ENCODE data around the gene ATP8A2. TPM values are rescaled to one million over a fixed set of nuclear protein-coding genes. Genes with fewer than 3 reads are reported as not detected.

ATP8A2 gene
- total RNA-seq, 1 experiment from 2014 or later = 0.34 TPM

GRCh38 chr13:26042785-26043184 lies 671.0 kb downstream of the ATP8A2 start:
- peaks cover 17% of the 10 kb centered on the region for H3K36me3 ChIP-seq
- no peak overlapping the region for H3K27ac ChIP-seq
- H3K4me1 ChIP-seq = no peaks in the 10 kb centered on the region
- no peak for DNase-seq
- H3K4me3 ChIP-seq = no peak overlapping the region
- no peaks in the 10 kb centered on the region for H3K9me3 ChIP-seq (replicated peaks)
- no peaks in the 10 kb centered on the region for H3K27me3 ChIP-seq

DNA sequence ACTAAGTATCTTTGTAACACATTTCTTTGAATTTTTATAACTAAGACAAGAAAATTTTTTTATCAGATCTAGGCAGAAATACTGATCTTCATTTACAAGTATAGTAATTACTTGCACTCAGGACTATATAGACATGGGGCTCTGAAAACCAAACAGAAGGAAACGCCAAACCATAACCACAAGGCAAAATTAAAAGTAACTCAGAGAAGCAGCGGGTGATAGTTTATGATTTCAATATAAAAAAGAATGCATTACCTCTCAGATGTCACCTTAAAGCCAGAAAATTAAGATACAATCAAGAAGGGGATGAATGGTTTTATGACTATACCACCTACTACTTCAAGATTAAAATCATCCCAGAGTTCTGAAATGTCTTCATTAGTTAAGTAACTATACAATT lies 673.4 kb downstream of the ATP8A2 start:
- peaks cover 17% of the 10 kb centered on the region for H3K36me3 ChIP-seq
- no peak overlapping the region for H3K4me3 ChIP-seq
- H3K27ac ChIP-seq = no peak overlapping the region
- no peaks in the 10 kb centered on the region for H3K27me3 ChIP-seq
- H3K4me1 ChIP-seq = peaks cover 6% of the 10 kb centered on the region
- H3K9me3 ChIP-seq (replicated peaks) = no peaks in the 10 kb centered on the region
- DNase-seq = no peak

DNA sequence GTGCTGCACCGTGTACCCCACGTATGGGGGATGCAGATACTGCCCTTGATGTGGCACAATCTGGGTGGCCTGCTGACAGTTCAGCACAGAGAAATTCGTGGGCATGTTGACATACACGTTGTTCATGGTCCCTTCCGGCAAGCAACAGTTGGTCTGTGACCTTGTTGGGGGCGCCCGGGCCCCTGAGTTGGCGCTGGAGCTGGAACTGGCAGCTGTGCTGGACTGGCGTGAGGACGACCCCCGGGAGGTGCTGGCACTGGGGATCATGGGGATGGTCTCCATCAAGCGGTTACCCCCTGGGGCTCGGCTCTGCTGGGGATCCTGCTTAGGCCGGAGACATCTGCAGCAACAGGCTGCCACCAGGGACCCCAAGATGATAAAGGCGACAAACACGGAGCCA lies 674.9 kb downstream of the ATP8A2 start:
- Histone ChIP-seq H3K36me3 (peaks cover 17% of the 10 kb centered on the region), H3K9me3 (replicated peaks) (no peaks in the 10 kb centered on the region)

GRCh38 chr13:26047040-26047439 lies 675.3 kb downstream of the ATP8A2 start:
- DNase-seq = no peak
- Histone ChIP-seq H3K4me3 (no peak overlapping the region), H3K36me3 (peaks cover 17% of the 10 kb centered on the region), H3K9me3 (replicated peaks) (no peaks in the 10 kb centered on the region), H3K27me3 (no peaks in the 10 kb centered on the region), H3K4me1 (peaks cover 6% of the 10 kb centered on the region), H3K27ac (no peak overlapping the region)

More for the DNA sequence above, 674.9 kb downstream of the ATP8A2 start:
- H3K27me3 ChIP-seq = no peaks in the 10 kb centered on the region
- DNase-seq = no peak
- no peak overlapping the region for H3K4me3 ChIP-seq
- H3K27ac ChIP-seq = no peak overlapping the region
- H3K4me1 ChIP-seq = peaks cover 6% of the 10 kb centered on the region

DNA sequence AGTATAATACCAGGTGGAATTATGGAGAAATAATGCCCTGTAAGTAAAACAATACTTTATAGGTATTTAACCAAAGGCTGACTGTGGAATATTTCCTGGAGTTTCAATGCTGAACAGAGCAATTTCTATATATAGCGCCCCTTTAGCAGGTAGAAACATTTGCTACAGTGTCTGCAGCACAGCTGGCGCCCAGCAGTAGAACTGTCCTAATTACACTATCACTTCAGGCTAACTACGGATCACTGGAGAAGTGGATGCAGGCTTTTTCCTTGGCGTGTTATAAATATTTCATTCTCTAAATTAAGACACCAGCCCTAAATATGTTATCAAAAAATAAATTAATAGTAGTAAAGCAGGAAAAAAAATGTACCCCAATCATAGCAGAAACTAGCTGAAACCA lies 677.0 kb downstream of the ATP8A2 start:
- Histone ChIP-seq H3K9me3 (replicated peaks) (no peaks in the 10 kb centered on the region), H3K27me3 (no peaks in the 10 kb centered on the region), H3K4me1 (peaks cover 13% of the 10 kb centered on the region), H3K4me3 (peak overlapping the region; percentile 69), H3K27ac (no peak overlapping the region), H3K36me3 (peaks cover 17% of the 10 kb centered on the region)
- peak in 1 of 2 experiments; percentile 36 for DNase-seq

- H3K4me1 ChIP-seq = peaks cover 13% of the 10 kb centered on the region
- H3K9me3 ChIP-seq (replicated peaks) = no peaks in the 10 kb centered on the region
- no peaks in the 10 kb centered on the region for H3K27me3 ChIP-seq
- DNase-seq = peak; percentile 82 to 85
- H3K4me3 ChIP-seq = peak overlapping the region; percentile 69
- peaks cover 5% of the 10 kb centered on the region; the same call in 1 of the 2 replicates for H3K36me3 ChIP-seq
- H3K27ac ChIP-seq = peak overlapping the region; percentile 74
Observed at GRCh38 chr13:26050568-26051230, 678.9 kb downstream of the ATP8A2 start.

GRCh38 chr13:26051231-26051656 lies 679.5 kb downstream of the ATP8A2 start:
- peaks cover 13% of the 10 kb centered on the region for H3K4me1 ChIP-seq
- H3K9me3 ChIP-seq (replicated peaks) = no peaks in the 10 kb centered on the region
- no peaks in the 10 kb centered on the region for H3K27me3 ChIP-seq
- H3K27ac ChIP-seq = peak overlapping the region; percentile 74
- peaks cover 3% of the 10 kb centered on the region; the same call in 1 of the 2 replicates for H3K36me3 ChIP-seq
- peak; percentile 62 to 70 for DNase-seq
- peak overlapping the region; percentile 69 for H3K4me3 ChIP-seq

DNA sequence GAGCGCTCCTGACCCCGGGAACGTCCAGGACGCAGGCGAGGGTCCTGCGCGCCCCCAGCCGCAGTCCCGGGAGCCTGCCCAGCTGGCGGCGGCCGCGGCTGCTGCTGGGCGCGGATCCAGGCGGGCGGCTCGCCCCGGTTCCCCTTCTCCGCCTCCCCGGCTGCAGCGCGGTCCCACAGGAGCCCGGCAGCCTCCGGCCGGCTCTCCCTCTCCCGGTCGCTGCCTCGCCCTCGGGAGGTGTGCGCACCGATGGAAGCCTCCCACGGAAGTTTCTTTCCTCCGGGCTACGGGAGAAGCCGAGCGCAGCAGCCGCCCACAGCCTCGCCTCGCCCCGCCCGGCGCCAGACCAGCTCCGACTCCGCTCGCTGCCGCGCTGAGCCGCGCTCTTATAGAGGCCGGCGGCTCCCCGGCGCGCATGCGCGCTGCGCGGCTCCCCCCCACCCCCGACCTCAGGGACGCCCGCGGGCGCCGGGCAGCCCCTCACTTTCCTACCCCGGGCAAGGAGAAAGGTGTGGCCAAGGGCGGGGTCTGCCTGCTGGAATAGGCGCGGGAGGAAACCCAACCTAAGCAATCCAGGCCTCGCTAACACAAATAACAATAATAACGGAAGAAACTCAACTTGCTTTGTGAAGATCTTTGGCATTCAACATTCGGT lies 680.0 kb downstream of the ATP8A2 start, which contains the start of gene SHISA2:
TSS of gene SHISA2 (minus strand) at position 360 of the 655 bp plus-strand sequence. CDS start 1,041 bp downstream, outside the sequence.
- peaks cover 13% of the 10 kb centered on the region for H3K4me1 ChIP-seq
- peak within 1 kb of the TSS; percentile 74 for H3K27ac ChIP-seq
- no peaks in the 10 kb centered on the region for H3K27me3 ChIP-seq
- peak within 1 kb of the TSS; percentile 69 for H3K4me3 ChIP-seq
- H3K36me3 ChIP-seq = no peaks in the 10 kb centered on the region
- H3K9me3 ChIP-seq (replicated peaks) = no peaks in the 10 kb centered on the region
- peak; percentile 85 to 90 for DNase-seq

DNA sequence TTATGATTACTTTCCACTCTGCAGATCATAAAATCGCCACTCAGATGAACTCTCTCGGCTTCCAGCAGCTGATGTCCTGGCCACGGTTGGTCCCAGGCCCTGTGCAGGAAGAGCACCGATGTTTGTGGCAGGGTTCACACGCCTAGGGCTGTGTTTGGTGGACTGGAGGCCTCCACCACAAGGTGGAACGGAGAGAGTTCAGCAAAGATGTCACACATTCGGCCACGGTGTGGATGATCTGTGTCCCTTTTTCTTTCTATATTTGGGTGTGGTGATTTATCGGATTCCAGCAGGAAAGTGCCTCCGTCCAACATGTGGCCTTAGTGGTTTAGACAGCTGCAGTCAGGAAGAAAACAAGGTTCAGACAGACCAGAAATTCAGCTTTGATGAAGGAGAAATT lies 680.6 kb downstream of the ATP8A2 start:
- Histone ChIP-seq H3K27ac (peak overlapping the region; percentile 74), H3K4me1 (peaks cover 13% of the 10 kb centered on the region), H3K4me3 (peak overlapping the region; percentile 69), H3K9me3 (replicated peaks) (no peaks in the 10 kb centered on the region), H3K36me3 (no peaks in the 10 kb centered on the region), H3K27me3 (no peaks in the 10 kb centered on the region)
- peak; percentile 73 to 88 for DNase-seq

DNA sequence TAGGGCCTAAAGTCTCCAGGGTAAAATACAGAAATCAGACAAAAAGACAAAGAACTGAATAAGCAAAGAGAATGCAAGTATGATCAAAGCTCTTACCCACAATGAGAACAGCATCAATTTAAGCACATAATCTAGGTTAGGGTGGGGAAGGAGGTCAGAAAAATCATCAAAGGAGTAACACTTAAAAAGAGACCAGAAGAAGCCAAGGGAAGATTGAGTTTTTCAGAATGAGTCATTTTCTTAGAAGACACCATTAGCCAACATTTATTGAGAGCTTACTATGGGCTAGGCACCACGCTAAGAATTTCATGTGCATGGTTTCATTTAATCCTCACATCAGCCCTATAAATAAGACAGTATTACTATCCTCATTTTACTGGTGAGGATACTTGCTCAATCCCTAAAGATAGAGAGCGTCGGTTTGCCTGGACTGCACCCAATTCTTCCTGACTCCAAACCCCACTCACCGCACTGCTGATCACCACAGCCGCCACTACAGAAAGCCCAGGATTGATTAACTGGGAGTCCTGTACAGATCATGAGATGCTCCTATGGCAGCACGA lies 681.7 kb downstream of the ATP8A2 start:
- no peaks in the 10 kb centered on the region for H3K9me3 ChIP-seq (replicated peaks)
- DNase-seq = no peak
- no peak overlapping the region for H3K27ac ChIP-seq
- no peaks in the 10 kb centered on the region for H3K27me3 ChIP-seq
- no peaks in the 10 kb centered on the region for H3K36me3 ChIP-seq
- no peak overlapping the region for H3K4me3 ChIP-seq
- H3K4me1 ChIP-seq = peaks cover 13% of the 10 kb centered on the region

DNA sequence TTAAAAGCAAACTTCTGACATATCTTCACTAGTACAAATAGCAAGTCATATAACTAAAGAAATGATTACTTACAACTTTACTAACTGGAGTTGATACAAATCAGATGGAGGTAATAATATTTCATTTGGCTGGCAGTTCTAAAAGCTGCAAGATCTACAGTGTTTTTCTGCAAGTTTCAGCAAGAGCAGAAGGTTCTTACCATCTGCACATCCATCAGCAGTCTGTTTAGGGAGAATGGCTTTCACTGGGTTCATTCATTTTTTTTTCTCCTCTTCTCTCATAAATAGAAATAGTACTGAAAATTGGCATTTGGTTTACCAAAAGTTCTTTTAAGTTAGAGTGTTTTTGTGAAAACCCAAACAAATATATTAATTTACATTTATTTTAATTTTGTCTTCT lies 683.1 kb downstream of the ATP8A2 start:
- Histone ChIP-seq H3K36me3 (no peaks in the 10 kb centered on the region), H3K4me3 (no peak overlapping the region), H3K9me3 (replicated peaks) (no peaks in the 10 kb centered on the region), H3K27ac (no peak overlapping the region), H3K4me1 (peaks cover 7% of the 10 kb centered on the region), H3K27me3 (no peaks in the 10 kb centered on the region)
- DNase-seq = no peak

DNA sequence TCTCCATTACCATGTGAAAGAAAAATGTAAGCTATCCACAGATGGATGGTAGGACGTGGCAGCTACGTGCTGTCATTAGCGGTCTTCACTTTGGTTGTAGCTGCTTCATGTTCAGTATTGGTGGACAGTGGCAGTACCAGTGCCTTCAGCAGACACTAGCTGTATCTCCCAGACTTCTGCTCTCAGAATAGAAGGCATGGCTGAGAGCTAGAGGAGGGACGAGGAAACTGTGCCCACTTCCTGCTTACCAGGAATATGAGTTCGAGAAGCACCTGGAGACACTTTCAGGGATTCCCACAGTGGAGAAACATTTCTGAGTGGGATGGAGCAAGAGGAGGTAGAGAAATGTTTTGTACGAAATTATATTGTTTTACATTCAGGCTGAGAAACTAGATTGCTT lies 686.9 kb downstream of the ATP8A2 start:
- no peak for DNase-seq
- Histone ChIP-seq H3K4me3 (no peak overlapping the region), H3K27ac (no peak overlapping the region), H3K4me1 (peaks cover 7% of the 10 kb centered on the region), H3K9me3 (replicated peaks) (no peaks in the 10 kb centered on the region), H3K36me3 (no peaks in the 10 kb centered on the region), H3K27me3 (no peaks in the 10 kb centered on the region)

DNA sequence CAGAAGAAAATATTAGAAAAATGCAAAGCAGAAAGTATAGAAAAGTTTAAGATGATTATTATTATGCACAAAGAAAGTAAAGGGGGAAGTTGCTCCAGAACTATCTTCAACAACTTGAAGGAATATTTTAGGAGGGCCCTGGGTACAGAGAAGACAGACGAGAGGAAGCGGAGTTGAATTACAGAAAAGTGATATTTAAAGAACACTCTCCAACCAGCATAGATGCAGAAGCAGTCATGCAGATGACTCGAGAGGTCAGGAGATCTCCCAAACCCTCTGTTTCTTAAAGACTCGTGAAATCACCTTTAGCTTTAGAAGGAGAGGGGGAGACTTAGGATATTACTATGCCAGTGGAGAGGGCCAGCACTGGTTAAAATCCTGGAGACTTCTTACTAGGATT lies 688.6 kb downstream of the ATP8A2 start:
- Histone ChIP-seq H3K27me3 (no peaks in the 10 kb centered on the region), H3K4me1 (peaks cover 7% of the 10 kb centered on the region), H3K27ac (no peak overlapping the region), H3K4me3 (no peak overlapping the region), H3K9me3 (replicated peaks) (no peaks in the 10 kb centered on the region), H3K36me3 (no peaks in the 10 kb centered on the region)
- DNase-seq = no peak

- no peak overlapping the region for H3K4me3 ChIP-seq
- no peak overlapping the region for H3K27ac ChIP-seq
- peaks cover 7% of the 10 kb centered on the region for H3K4me1 ChIP-seq
- H3K27me3 ChIP-seq = no peaks in the 10 kb centered on the region
- H3K36me3 ChIP-seq = no peaks in the 10 kb centered on the region
- H3K9me3 ChIP-seq (replicated peaks) = no peaks in the 10 kb centered on the region
- no peak for DNase-seq
Observed at GRCh38 chr13:26061256-26061655, 689.5 kb downstream of the ATP8A2 start.

DNA sequence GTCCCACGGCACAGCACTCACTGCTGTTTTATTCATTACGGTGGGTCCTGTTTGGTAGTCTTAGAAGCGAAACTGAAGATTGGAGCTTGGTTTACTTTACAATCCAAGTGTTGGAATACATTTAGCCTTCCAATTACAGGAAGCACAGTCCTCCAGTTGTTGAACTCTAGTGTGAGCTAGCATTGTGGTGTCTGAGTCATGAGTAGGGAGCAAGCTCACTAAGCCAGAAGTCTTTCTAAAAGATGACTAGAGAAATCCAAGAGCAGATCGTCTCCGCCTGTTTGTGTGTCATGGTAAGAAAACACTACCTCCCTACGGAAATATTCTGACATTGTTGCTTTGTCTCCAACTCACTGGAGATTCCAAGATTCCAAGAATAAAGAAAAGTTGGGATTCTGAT lies 690.2 kb downstream of the ATP8A2 start:
- DNase-seq = peak; percentile 41 to 68
- Histone ChIP-seq H3K27ac (no peak overlapping the region), H3K9me3 (replicated peaks) (no peaks in the 10 kb centered on the region), H3K4me3 (no peak overlapping the region), H3K36me3 (no peaks in the 10 kb centered on the region), H3K4me1 (peaks cover 7% of the 10 kb centered on the region), H3K27me3 (no peaks in the 10 kb centered on the region)

Data from SJCRH30 (cell line).